ENCODE results near the gene RGS6. TPM values are rescaled to one million over a fixed set of nuclear protein-coding genes. Genes with fewer than 3 reads are reported as not detected.

RGS6 gene
- total RNA-seq, 1 experiment from 2014 or later = not detected

- DNase-seq (ENCODE audit: low read depth) = no peak
Measured at GRCh38 chr14:72155379-72155993, 223.3 kb downstream of the RGS6 start.

- no peak for DNase-seq (ENCODE audit: low read depth)
Measured at GRCh38 chr14:72164420-72165228, 232.4 kb downstream of the RGS6 start.

- DNase-seq (ENCODE audit: low read depth) = no peak
Measured at GRCh38 chr14:72165229-72165698, 233.0 kb downstream of the RGS6 start.

- DNase-seq (ENCODE audit: low read depth) = peak; percentile 44
Measured at GRCh38 chr14:72169521-72169920, 237.3 kb downstream of the RGS6 start.

- DNase-seq (ENCODE audit: low read depth) = no peak
Measured at GRCh38 chr14:72172049-72172448, 239.8 kb downstream of the RGS6 start.

- no peak for DNase-seq (ENCODE audit: low read depth)
Measured at GRCh38 chr14:72172597-72172996, 240.4 kb downstream of the RGS6 start.

GRCh38 chr14:72173038-72173720 lies 240.9 kb downstream of the RGS6 start:
- DNase-seq (ENCODE audit: low read depth) = no peak

GRCh38 chr14:72177251-72177650 lies 245.0 kb downstream of the RGS6 start:
- DNase-seq (ENCODE audit: low read depth) = no peak

GRCh38 chr14:72178517-72178916 lies 246.3 kb downstream of the RGS6 start:
- DNase-seq (ENCODE audit: low read depth) = no peak

- DNase-seq (ENCODE audit: low read depth) = no peak
Measured at GRCh38 chr14:72182708-72183432, 250.6 kb downstream of the RGS6 start.

GRCh38 chr14:72183631-72184030 lies 251.4 kb downstream of the RGS6 start:
- no peak for DNase-seq (ENCODE audit: low read depth)

- DNase-seq (ENCODE audit: low read depth) = no peak
Measured at GRCh38 chr14:72186523-72186922, 254.3 kb downstream of the RGS6 start.

GRCh38 chr14:72196237-72197015 lies 264.2 kb downstream of the RGS6 start:
- no peak for DNase-seq (ENCODE audit: low read depth)

- DNase-seq (ENCODE audit: low read depth) = no peak
Measured at GRCh38 chr14:72201645-72202044, 269.4 kb downstream of the RGS6 start.

- no peak for DNase-seq (ENCODE audit: low read depth)
Measured at GRCh38 chr14:72213424-72213823, 281.2 kb downstream of the RGS6 start.

GRCh38 chr14:72215080-72215479 lies 282.9 kb downstream of the RGS6 start:
- no peak for DNase-seq (ENCODE audit: low read depth)

- no peak for DNase-seq (ENCODE audit: low read depth)
Measured at GRCh38 chr14:72217135-72217534, 284.9 kb downstream of the RGS6 start.

- DNase-seq (ENCODE audit: low read depth) = no peak
Measured at GRCh38 chr14:72222046-72222445, 289.8 kb downstream of the RGS6 start.

GRCh38 chr14:72236629-72237028 lies 304.4 kb downstream of the RGS6 start:
- no peak for DNase-seq (ENCODE audit: low read depth)

- no peak for DNase-seq (ENCODE audit: low read depth)
Measured at GRCh38 chr14:72237722-72238666, 305.8 kb downstream of the RGS6 start.

Measured in HT1080 (cell line).